Body of pancreas (tissue), 4 donors: ENCODE results near the gene RALA.

Source experiments
- CTCF ChIP-seq, 7 experiments: fragments of 450-650 bp in 4 of 7; fragments of 200-600 bp in 3 of 7; sonication (generic) in 3 of 7; IDR thresholded peaks; one replicate each; pipeline ENCODE4 v1.5.1; 2016 to 2019; ENCODE audit warnings: antibody characterized with exemption in 7 of 7
- POLR2A ChIP-seq, 3 donors: fragments of 450-650 bp; IDR thresholded peaks; one replicate each; pipeline ENCODE4 v1.6.1; 2016; ENCODE audit warnings: antibody characterized with exemption in 3 of 3, mild to moderate bottlenecking in 2 of 3

GRCh38 chr7:39583539-39583938 lies 39.8 kb upstream of the RALA start:
- TF ChIP-seq CTCF (IDR thresholded peaks at IDR 0.05) (no peak), POLR2A (IDR thresholded peaks at IDR 0.05) (no peak)
